ENCODE measurements around the gene ZNF200. TPM values are rescaled to one million over a fixed set of nuclear protein-coding genes. Genes with fewer than 3 reads are reported as not detected.

Gene ZNF200
- total and polyA plus RNA-seq, 2 of the 13 experiments (the other 11 are each of a cell fraction or from before 2014, with no cell fraction given): 3.5 to 16.5 TPM

DNA sequence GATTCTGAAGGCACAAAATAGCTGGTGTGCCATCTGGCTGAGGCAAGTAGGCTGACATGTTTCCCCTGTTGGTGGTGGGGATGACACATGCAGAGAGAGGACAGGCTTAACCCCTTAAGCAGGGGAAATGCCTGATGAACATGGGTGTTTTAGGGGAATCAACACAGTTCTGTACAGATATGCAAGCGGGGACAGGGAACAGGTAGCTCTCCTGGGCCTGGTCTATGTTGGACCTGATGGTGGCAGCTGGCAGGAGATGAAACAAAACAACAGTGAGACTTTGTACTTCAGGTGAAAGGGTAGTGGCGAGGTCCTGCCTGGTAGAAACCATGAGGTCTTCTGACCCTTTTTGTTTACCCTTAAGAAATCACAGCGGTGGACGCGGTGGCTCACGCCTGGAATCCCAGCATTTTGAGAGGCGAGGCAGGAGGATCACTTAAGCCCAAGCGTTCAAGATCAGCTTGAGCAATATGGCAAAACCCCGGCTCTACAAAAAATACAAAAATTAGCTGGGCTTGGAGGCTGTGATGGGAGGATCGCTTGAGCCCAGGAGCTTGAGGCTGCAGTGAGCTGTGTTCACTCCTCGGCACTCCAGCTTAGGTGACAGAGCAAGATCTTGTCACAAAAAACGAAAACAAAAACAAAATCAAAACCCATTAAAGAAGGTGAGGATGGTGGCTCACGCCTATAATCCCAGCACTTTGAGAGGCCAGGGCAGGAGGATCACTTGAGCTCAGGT is 36.5 kb downstream of the ZNF200 start (continued):
- TF ChIP-seq MEIS2 (CRISPR knock-in tag; IDR thresholded peaks at IDR 0.05) (no peak), POLR2AphosphoS5 (IDR thresholded peaks at IDR 0.05; ENCODE audit: low read depth, low read length) (0 out of 2 replicates have a peak, but pooled peaks have one; percentile 42), ZZZ3 (CRISPR knock-in tag; IDR thresholded peaks at IDR 0.05; ENCODE audit: borderline replicate concordance) (0 out of 2 replicates have a peak, but pooled peaks have one; percentile 22), NFIC (IDR thresholded peaks at IDR 0.05; ENCODE audit: low read length) (0 out of 2 replicates have a peak, but pooled peaks have one; percentile 44), SETDB1 (CRISPR knock-in tag; IDR thresholded peaks at IDR 0.05; ENCODE audit: borderline replicate concordance) (no peak), ZNF431 (CRISPR knock-in tag; IDR thresholded peaks at IDR 0.05; ENCODE audit: borderline replicate concordance, low read depth) (no peak), HDAC6 (IDR thresholded peaks at IDR 0.05; ENCODE audit: low read depth, low read length) (no peak), ZMYM2 (CRISPR knock-in tag; IDR thresholded peaks at IDR 0.05) (peak; percentile 72; the same call in 1 of the 2 replicates), RCOR2 (CRISPR knock-in tag; IDR thresholded peaks at IDR 0.05) (0 out of 2 replicates have a peak, but pooled peaks have one; percentile 28), ZBTB7A (CRISPR knock-in tag; IDR thresholded peaks at IDR 0.05) (0 out of 2 replicates have a peak, but pooled peaks have one; percentile 32), IRF2 (CRISPR knock-in tag; IDR thresholded peaks at IDR 0.05) (no peak), MXI1 (IDR thresholded peaks at IDR 0.05; ENCODE audit: borderline replicate concordance, low read depth, low read length) (peak; percentile 33; the same call in 1 of the 3 replicates), GATAD2A (CRISPR knock-in tag; IDR thresholded peaks at IDR 0.05) (peak; percentile 76; the same call in 1 of the 2 replicates), ZNF354B (CRISPR knock-in tag; IDR thresholded peaks at IDR 0.05) (0 out of 2 replicates have a peak, but pooled peaks have one; percentile 46), ASH2L (IDR thresholded peaks at IDR 0.05; ENCODE audit: insufficient read length, low read depth, low read length) (peak; percentile 63), ZNF441 (CRISPR knock-in tag; IDR thresholded peaks at IDR 0.05; ENCODE audit: borderline replicate concordance) (no peak), KLF13 (CRISPR knock-in tag; IDR thresholded peaks at IDR 0.05) (no peak), ZFYVE20 (CRISPR knock-in tag; IDR thresholded peaks at IDR 0.05; ENCODE audit: borderline replicate concordance, low read depth) (no peak), ZMAT3 (CRISPR knock-in tag; conservative IDR thresholded peaks at IDR 0.05) (no peak)
- TF ChIP-seq, protein P1, sequence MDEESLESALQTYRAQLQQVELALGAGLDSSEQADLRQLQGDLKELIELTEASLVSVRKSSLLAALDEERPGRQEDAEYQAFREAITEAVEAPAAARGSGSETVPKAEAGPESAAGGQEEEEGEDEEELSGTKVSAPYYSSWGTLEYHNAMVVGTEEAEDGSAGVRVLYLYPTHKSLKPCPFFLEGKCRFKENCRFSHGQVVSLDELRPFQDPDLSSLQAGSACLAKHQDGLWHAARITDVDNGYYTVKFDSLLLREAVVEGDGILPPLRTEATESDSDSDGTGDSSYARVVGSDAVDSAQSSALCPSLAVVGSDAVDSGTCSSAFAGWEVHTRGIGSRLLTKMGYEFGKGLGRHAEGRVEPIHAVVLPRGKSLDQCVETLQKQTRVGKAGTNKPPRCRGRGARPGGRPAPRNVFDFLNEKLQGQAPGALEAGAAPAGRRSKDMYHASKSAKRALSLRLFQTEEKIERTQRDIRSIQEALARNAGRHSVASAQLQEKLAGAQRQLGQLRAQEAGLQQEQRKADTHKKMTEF (CRISPR knock-in tag; IDR thresholded peaks at IDR 0.05): peak; percentile 55; the same call in 1 of the 2 replicates
- TF ChIP-seq, protein P2, sequence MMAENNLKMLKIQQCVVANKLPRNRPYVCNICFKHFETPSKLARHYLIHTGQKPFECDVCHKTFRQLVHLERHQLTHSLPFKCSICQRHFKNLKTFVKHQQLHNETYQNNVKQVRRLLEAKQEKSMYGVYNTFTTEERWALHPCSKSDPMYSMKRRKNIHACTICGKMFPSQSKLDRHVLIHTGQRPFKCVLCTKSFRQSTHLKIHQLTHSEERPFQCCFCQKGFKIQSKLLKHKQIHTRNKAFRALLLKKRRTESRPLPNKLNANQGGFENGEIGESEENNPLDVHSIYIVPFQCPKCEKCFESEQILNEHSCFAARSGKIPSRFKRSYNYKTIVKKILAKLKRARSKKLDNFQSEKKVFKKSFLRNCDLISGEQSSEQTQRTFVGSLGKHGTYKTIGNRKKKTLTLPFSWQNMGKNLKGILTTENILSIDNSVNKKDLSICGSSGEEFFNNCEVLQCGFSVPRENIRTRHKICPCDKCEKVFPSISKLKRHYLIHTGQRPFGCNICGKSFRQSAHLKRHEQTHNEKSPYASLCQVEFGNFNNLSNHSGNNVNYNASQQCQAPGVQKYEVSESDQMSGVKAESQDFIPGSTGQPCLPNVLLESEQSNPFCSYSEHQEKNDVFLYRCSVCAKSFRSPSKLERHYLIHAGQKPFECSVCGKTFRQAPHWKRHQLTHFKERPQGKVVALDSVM (CRISPR knock-in tag; IDR thresholded peaks at IDR 0.05): peak; percentile 91
- TF ChIP-seq, protein P3, sequence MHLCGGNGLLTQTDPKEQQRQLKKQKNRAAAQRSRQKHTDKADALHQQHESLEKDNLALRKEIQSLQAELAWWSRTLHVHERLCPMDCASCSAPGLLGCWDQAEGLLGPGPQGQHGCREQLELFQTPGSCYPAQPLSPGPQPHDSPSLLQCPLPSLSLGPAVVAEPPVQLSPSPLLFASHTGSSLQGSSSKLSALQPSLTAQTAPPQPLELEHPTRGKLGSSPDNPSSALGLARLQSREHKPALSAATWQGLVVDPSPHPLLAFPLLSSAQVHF (CRISPR knock-in tag; IDR thresholded peaks at IDR 0.05): no peak
- TF ChIP-seq, protein P4, sequence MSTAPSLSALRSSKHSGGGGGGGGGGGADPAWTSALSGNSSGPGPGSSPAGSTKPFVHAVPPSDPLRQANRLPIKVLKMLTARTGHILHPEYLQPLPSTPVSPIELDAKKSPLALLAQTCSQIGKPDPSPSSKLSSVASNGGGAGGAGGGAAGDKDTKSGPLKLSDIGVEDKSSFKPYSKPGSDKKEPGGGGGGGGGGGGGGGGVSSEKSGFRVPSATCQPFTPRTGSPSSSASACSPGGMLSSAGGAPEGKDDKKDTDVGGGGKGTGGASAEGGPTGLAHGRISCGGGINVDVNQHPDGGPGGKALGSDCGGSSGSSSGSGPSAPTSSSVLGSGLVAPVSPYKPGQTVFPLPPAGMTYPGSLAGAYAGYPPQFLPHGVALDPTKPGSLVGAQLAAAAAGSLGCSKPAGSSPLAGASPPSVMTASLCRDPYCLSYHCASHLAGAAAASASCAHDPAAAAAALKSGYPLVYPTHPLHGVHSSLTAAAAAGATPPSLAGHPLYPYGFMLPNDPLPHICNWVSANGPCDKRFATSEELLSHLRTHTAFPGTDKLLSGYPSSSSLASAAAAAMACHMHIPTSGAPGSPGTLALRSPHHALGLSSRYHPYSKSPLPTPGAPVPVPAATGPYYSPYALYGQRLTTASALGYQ (CRISPR knock-in tag; IDR thresholded peaks at IDR 0.05): no peak

Data from HepG2 (cell line).